ENCODE measurements around the gene RAC3. TPM values are rescaled to one million over a fixed set of nuclear protein-coding genes. Genes with fewer than 3 reads are reported as not detected.
A peak's percentile ranks its signal among the peaks of the same experiment; 100 is the strongest.

Gene RAC3
- total RNA-seq, 4 donors from 2014 or later, result 0.42 to 2.0 TPM; not detected in 2

- Histone ChIP-seq H3K9me3 (no peaks in the 10 kb centered on the region), H3K4me3 (peak overlapping the region; percentile 32 to 59 (median 34)), H3K27ac (peak overlapping the region; percentile 84 to 87 (median 86)), H3K4me1 (peaks cover 17 to 23% of the 10 kb centered on the region in 2 donors), H3K36me3 (peaks cover 0 to 4% of the 10 kb centered on the region in 2 donors), H3K27me3 (no peaks in the 10 kb centered on the region)
- TF ChIP-seq POLR2A (IDR thresholded peaks at IDR 0.05) (no peak), CTCF (IDR thresholded peaks at IDR 0.05 in 4 of 5, conservative IDR thresholded peaks at IDR 0.05 in 1 of 5) (no peak)
- in situ Hi-C loops (cut with MboI; ENCODE audit: low sequenced_read_pairs in 4 of 4), result no loop called here
- no peak for DNase-seq
- peak; percentile 19 to 39 for ATAC-seq
- intact Hi-C loops (cut with DNase I; ENCODE audit: low total_unique reads), result no loop called here
These were observed 39.0 kb upstream of the RAC3 start for GRCh38 chr17:81992306-81993102.

- DNase-seq (no peak), ATAC-seq (no peak)
- in situ Hi-C loops (cut with MboI; ENCODE audit: low sequenced_read_pairs in 4 of 4), result no loop called here
- H3K27me3 ChIP-seq, result no peaks in the 10 kb centered on the region
- intact Hi-C loops (cut with DNase I; ENCODE audit: low total_unique reads), result no loop called here
- H3K36me3 ChIP-seq, result peaks cover 0 to 4% of the 10 kb centered on the region in 2 donors
- H3K4me3 ChIP-seq, result no peak overlapping the region
- H3K9me3 ChIP-seq, result no peaks in the 10 kb centered on the region
- no peak overlapping the region for H3K27ac ChIP-seq
- no peak for TF ChIP-seq POLR2A (IDR thresholded peaks at IDR 0.05)
- no peak for TF ChIP-seq CTCF (IDR thresholded peaks at IDR 0.05 in 4 of 5, conservative IDR thresholded peaks at IDR 0.05 in 1 of 5)
- H3K4me1 ChIP-seq, result peaks cover 17 to 36% of the 10 kb centered on the region in 2 donors
These were observed 37.5 kb upstream of the RAC3 start for GRCh38 chr17:81993729-81994592.

- intact Hi-C loops (cut with DNase I; ENCODE audit: low total_unique reads), result no loop called here
- no peak for TF ChIP-seq POLR2A (IDR thresholded peaks at IDR 0.05)
- TF ChIP-seq CTCF (IDR thresholded peaks at IDR 0.05 in 4 of 5, conservative IDR thresholded peaks at IDR 0.05 in 1 of 5), result no peak
- H3K27me3 ChIP-seq, result no peaks in the 10 kb centered on the region
- H3K27ac ChIP-seq, result no peak overlapping the region
- peaks cover 17 to 43% of the 10 kb centered on the region in 2 donors for H3K4me1 ChIP-seq
- no peaks in the 10 kb centered on the region for H3K9me3 ChIP-seq
- no peak overlapping the region for H3K4me3 ChIP-seq
- peaks cover 0 to 4% of the 10 kb centered on the region in 2 donors for H3K36me3 ChIP-seq
- no peak for DNase-seq
- in situ Hi-C loops (cut with MboI; ENCODE audit: low sequenced_read_pairs in 4 of 4), result no loop called here
- ATAC-seq, result no peak
These were observed 36.6 kb upstream of the RAC3 start for GRCh38 chr17:81994593-81995462.

- H3K9me3 ChIP-seq, result no peaks in the 10 kb centered on the region
- TF ChIP-seq CTCF (IDR thresholded peaks at IDR 0.05 in 4 of 5, conservative IDR thresholded peaks at IDR 0.05 in 1 of 5), result no peak
- no peak for TF ChIP-seq POLR2A (IDR thresholded peaks at IDR 0.05)
- no peak overlapping the region for H3K27ac ChIP-seq
- intact Hi-C loops (cut with DNase I; ENCODE audit: low total_unique reads), result no loop called here
- H3K27me3 ChIP-seq, result no peaks in the 10 kb centered on the region
- H3K4me1 ChIP-seq, result peaks cover 17 to 51% of the 10 kb centered on the region in 2 donors
- DNase-seq, result no peak
- in situ Hi-C loops (cut with MboI; ENCODE audit: low sequenced_read_pairs in 4 of 4), result no loop called here
- ATAC-seq, result no peak
- peaks cover 0 to 4% of the 10 kb centered on the region in 2 donors for H3K36me3 ChIP-seq
- H3K4me3 ChIP-seq, result no peak overlapping the region
These were observed 35.8 kb upstream of the RAC3 start for GRCh38 chr17:81995463-81996231.

All from gastrocnemius medialis (tissue), 4 donors.